H1 (cell line): Measurements from ENCODE around the gene FYTTD1. TPM values are rescaled to one million over a fixed set of nuclear protein-coding genes. Genes with fewer than 3 reads are reported as not detected.
A peak's percentile ranks its signal among the peaks of the same experiment; 100 is the strongest.

Experiments
- BACH1 ChIP-seq: IDR thresholded peaks from 2 replicates; pipeline ENCODE4 v1.6.1; 2012; ENCODE audit warnings: low read length, improper control_type of control experiment
- CREB1 ChIP-seq: IDR thresholded peaks from 2 replicates; pipeline ENCODE4 v1.6.1; 2012; ENCODE audit warnings: inconsistent platforms
- EZH2 ChIP-seq: fragments of 200-600 bp; sonication (generic); IDR thresholded peaks from 2 replicates; pipeline ENCODE4 v1.7.1; 2012; ENCODE audit warnings: low read depth, mild to moderate bottlenecking, moderate library complexity, low read length, inconsistent platforms; ENCODE audit not compliant: severe bottlenecking
- GTF2F1 ChIP-seq: IDR thresholded peaks from 2 replicates; pipeline ENCODE4 v1.6.1; 2012; ENCODE audit warnings: low read depth, low read length, improper control_type of control experiment, borderline replicate concordance
- JUN ChIP-seq: IDR thresholded peaks from 2 replicates; pipeline ENCODE4 v1.6.1; 2011; ENCODE audit warnings: low read depth, mild to moderate bottlenecking, improper control_type of control experiment, low read length
- POLR2AphosphoS5 ChIP-seq: IDR thresholded peaks from 2 replicates; pipeline ENCODE4 v1.6.1; 2011; ENCODE audit warnings: low read depth, low read length
- POU5F1 ChIP-seq: IDR thresholded peaks from 2 replicates; pipeline ENCODE4 v1.6.1; 2011; ENCODE audit warnings: low read depth, mild to moderate bottlenecking, low read length, moderate library complexity
- SIRT6 ChIP-seq: IDR thresholded peaks from one replicate; pipeline ENCODE4 v1.7.1; 2012; ENCODE audit warnings: low read length, inconsistent platforms
- SIX5 ChIP-seq: IDR thresholded peaks from 2 replicates; pipeline ENCODE4 v1.6.1; 2011; ENCODE audit warnings: mild to moderate bottlenecking, low read depth, low read length
- SP2 ChIP-seq: IDR thresholded peaks from 2 replicates; pipeline ENCODE4 v1.6.1; 2012; ENCODE audit warnings: mild to moderate bottlenecking, low read length, inconsistent platforms
- SUZ12 ChIP-seq: fragments of 200-600 bp; sonication (generic); IDR thresholded peaks from 2 replicates; pipeline ENCODE4 v1.6.1; 2012; ENCODE audit warnings: mild to moderate bottlenecking, inconsistent platforms, low read length, moderate library complexity, mixed read lengths
- TBP ChIP-seq: IDR thresholded peaks from 2 replicates; pipeline ENCODE4 v1.6.1; 2011; ENCODE audit warnings: low read depth, low read length, improper control_type of control experiment
- polyA plus RNA-seq, 7 experiments: library from polyadenylated mRNA; depleted of rRNA in 3 of 7; stranded (reverse) in 5 of 7; unstranded in 2 of 7; fragments of >200 nt in 5 of 7; fragments of 200-250 nt in 2 of 7; gene quantifications; 1 replicate in 5 of 7; 2 replicates in 1 of 7; 4 replicates in 1 of 7; pipeline versions ENCODE4 v1.2.1 to v1.2.3, GENCODE V29; 2011 to 2013; ENCODE audit warnings: missing spikeins in 2 of 7, mixed read lengths in 2 of 7
- total RNA-seq: library from RNA; stranded (reverse); fragmentation: NEBNext Ultra II Directional; extraction: Animal tissue kit (Norgen Biotek cat#: 25700); gene quantifications from 2 replicates; pipeline ENCODE4 v1.2.1, GENCODE V29; 2021

The FYTTD1 gene
- total and polyA plus RNA-seq, 2 of the 8 experiments (the other 6 are each of a cell fraction or from before 2014, with no cell fraction given), result 3.1 to 24.4 TPM

DNA sequence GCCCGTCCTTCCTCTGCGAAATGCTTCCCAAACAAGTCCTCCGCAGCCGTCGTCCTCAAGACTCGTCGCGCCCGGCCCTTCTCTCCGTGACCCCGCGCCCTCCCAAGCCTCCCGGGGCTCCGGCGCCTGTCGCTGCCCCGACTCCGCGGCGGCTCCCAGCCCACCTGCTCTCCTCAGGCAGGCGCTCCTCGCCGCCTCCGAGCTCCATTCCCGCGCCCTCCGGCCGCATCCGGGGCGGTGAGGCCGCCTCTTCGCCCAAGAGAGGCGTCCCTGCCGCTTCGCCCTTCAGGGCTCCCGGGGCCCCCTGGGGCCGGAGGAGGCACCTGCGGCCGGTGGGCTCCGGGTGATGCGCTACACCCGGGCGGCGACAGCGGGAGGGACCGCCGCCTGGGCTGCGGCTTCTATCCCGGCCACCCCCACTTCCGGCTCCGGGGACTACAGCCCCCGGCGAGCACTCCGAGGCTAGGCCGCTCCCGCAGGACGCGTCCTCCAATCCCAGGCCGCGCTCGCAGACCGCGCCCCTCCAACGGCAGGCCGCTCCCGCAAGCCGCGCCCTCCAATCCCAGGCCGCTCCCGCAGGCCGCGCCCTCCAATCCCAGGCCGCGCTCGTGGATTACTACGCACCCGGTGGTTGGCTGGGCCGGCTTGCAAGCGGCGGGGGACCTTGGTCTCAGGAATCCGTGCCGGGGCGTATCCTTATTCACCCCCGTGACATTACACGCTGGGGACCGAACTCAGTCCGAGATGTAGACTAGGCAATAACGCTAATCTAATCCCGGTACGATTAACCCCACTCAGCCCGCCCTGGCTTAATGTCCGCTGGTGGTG, 13.0 kb upstream of the FYTTD1 start, which contains the start of gene RUBCN (continued):
- TF ChIP-seq SIX5 (peak; percentile 24; the same call in 1 of the 2 replicates), SUZ12 (no peak), BACH1 (no peak), TBP (peak; percentile 64), POLR2AphosphoS5 (peak; percentile 52; the same call in 1 of the 2 replicates), SP2 (0 out of 2 replicates have a peak, but pooled peaks have one; percentile 6), JUN (no peak), CREB1 (peak; percentile 50; the same call in 1 of the 2 replicates), POU5F1 (no peak), GTF2F1 (no peak), EZH2 (no peak), SIRT6 (no peak)
